ENCODE results near the gene GGCT. TPM values are rescaled to one million over a fixed set of nuclear protein-coding genes. Genes with fewer than 3 reads are reported as not detected.

GGCT gene
- total and polyA plus RNA-seq, 2 of the 8 experiments (the other 6 are each of a cell fraction or from before 2014, with no cell fraction given) = 50.0 to 129 TPM

GRCh38 chr7:30475580-30475979 lies 29.0 kb downstream of the GGCT start (continued):
- TF ChIP-seq USF2 (IDR thresholded peaks at IDR 0.05; ENCODE audit: low read length) (no peak), ZNF274 (IDR thresholded peaks at IDR 0.05; ENCODE audit: borderline replicate concordance, extremely low read depth, low read length) (no peak), SIN3A (conservative IDR thresholded peaks at IDR 0.05 in 1 of 2, IDR thresholded peaks at IDR 0.05 in 1 of 2; ENCODE audit: low read depth in 1 of 2, low read length in 2 of 2) (no peak), SP1 (IDR thresholded peaks at IDR 0.05; ENCODE audit: low read depth, low read length) (no peak)

Measured in H1 (cell line).